Stimulated activated naive CD4-positive, alpha-beta T cell (primary cell): Measurements from ENCODE around the gene NTN3.
"Not testable (repeated sequence)": the region's sequence is repeated elsewhere in the genome, so short reads cannot be mapped to it uniquely, and the experiment has no call there.

ENCODE experiments used
- DNase-seq, 6 experiments: peaks; one replicate each; lab custom pipeline; 2025; lab: John Stamatoyannopoulos, UW

The NTN3 gene

GRCh38 chr16:2471016-2471652 lies at the start of gene NTN3:
TSS of gene NTN3 (plus strand) at chr16:2471297. CDS start at chr16:2471702, 405 bp downstream.
- no peak for DNase-seq

GRCh38 chr16:2422123-2422867 lies 48.8 kb upstream of the NTN3 start:
- no peak for DNase-seq

- no peak for DNase-seq
Measured at GRCh38 chr16:2424061-2425007, 46.8 kb upstream of the NTN3 start.

- DNase-seq: no peak
Measured at GRCh38 chr16:2425008-2425518, 46.0 kb upstream of the NTN3 start.

DNA sequence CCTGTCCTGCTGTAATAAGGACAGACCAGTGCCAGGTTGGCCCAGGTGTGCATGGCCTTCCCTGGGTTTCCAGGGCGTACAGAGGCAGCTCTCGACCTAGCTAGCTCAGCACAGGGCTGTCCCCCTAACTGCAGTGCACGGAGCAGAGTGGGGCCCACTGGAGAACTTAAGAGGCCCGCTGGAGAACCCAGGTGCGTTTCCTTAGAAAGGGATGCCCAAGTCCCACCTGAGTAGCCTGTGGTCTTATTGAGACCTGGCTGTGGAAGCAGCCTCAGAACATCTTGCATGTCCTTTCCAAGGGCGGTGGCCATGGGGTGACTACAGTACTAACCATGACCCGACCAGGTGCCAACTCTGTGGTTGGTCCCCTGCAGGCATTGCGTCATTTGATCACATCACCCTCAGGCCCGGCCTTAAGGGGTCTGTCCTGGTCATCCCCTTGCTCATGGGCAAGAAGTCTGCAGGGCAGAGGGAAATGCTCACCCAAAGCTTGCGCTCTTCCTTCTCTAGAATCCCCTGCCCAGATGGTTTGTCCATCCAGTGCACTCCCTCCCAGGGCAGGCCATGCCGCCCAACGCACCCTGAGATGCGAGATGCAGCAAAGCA lies 45.2 kb upstream of the NTN3 start:
- DNase-seq: no peak

- no peak for DNase-seq
Measured at GRCh38 chr16:2426941-2427361, 44.1 kb upstream of the NTN3 start.

DNA sequence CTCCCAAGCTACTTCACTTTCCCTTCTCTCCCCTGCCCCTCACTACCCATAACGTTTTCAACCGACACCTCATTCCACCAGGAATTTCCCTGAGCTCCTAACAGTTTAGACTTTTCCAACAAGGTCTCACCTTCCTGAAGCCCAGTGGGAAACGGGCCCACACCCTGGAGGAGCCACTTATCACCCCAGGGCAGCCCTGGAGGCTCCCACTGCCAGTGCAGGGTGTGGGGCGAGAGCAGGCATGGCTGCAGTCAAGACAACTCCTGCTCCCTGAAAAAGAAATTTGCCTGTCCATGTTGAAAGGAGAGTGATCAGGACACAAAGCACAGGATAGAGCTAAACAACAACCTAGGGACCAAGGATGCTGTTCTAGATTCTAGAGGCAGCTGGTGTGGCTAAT lies 43.6 kb upstream of the NTN3 start:
- DNase-seq: no peak

DNA sequence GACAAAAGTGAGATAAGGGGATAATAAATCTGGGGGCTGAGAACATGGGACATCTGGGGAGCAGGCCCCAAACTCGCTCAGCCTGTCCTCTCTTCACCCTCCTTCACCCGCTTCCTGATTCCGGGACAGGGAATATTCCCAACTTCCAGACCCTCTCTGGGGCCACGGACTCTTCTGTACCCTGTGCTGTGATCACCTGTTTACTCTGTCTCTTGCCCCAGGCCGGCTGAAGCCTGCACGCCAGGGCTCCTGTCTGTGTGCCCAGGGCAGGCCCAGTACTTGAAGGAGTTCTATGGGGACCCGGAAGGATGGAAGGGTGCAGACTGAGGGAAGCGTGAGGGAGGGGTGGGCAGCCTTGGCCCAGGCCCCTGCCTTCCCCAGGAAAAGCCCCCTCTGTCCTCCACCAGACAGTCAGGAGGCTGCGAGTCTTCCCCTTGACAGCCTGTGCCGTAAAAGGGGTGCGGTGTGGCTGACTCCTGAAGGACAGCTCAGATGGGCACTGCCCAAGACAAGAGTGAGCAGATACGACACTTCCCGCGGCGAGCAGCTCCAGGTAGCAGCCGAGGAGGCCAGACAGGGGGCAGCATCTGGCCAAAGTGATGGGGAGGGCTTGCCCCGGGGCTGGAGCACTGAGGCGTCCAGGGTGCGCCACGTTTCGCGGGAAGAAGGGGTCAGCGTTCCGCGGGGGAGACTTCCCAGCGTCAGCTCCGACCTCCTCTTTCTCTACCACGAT lies 42.9 kb upstream of the NTN3 start:
- DNase-seq: peak in 2 of 6 experiments; percentile 40 to 42

- DNase-seq: no peak
Measured at GRCh38 chr16:2428784-2429033, 42.4 kb upstream of the NTN3 start.

- peak; percentile 90 to 97 (median 96) for DNase-seq
Measured at GRCh38 chr16:2429034-2429770, 41.9 kb upstream of the NTN3 start, which contains the start of gene CCNF. TSS of gene CCNF (plus strand) at chr16:2429447. CDS start at chr16:2429482, 35 bp downstream.

- peak in 2 of 6 experiments; percentile 26 to 41 for DNase-seq
Measured at GRCh38 chr16:2429771-2430663, 41.1 kb upstream of the NTN3 start.

DNA sequence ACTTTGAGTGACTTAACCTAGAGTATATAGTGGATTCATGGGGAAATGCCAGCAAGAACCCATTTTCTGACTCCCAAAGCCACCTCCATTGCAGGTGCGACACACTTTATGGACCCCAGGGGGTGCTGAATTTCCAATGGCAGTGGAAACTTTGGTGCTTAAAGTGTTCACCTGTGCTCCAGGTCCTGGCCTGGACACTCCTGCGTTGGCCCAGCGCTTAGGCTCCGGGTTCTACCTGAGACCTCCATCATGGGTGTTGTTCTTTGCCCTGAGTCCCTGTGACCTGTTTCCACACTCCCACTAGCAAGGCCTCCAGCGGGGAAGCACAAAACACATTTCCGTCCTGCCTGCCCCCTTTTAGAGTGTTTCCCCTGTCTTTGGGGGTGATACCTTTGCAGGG lies 38.8 kb upstream of the NTN3 start:
- no peak for DNase-seq

DNA sequence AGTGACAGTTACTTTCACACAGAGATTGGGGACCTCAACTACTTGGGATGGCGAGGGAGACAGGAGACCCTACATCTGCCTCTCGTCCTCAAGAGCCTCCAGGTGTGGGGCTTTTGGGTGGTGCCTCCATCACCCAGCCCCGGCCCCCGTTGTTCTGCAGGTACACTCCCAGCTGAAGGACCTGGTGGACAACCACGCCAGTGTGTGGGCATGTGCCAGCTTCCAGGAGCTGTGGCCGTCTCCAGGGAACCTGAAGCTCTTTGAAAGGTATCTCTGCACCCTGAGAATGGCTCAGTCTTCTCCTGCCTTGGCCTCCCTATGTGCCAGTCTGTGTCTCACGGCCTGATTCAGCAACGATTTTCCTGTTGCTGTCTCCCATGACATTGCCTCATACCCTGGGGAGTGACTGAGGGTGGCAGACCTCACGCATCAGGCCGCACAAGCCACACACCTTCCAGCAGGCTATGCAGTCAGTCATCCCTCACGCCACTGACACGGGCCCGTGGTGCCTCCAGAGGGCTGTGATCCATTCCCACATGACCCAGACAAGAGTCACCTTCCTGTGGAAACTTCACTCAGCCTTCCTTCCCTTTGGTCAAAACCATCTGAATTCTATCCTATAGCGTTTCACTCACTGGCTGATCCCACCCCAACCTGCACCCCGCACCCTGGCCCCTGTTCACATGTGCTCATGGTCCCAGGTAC lies 38.1 kb upstream of the NTN3 start:
- no peak for DNase-seq

GRCh38 chr16:2435236-2435635 lies 35.9 kb upstream of the NTN3 start:
- not testable (repeated sequence) for DNase-seq

GRCh38 chr16:2436110-2436509 lies 35.0 kb upstream of the NTN3 start:
- no peak for DNase-seq

DNA sequence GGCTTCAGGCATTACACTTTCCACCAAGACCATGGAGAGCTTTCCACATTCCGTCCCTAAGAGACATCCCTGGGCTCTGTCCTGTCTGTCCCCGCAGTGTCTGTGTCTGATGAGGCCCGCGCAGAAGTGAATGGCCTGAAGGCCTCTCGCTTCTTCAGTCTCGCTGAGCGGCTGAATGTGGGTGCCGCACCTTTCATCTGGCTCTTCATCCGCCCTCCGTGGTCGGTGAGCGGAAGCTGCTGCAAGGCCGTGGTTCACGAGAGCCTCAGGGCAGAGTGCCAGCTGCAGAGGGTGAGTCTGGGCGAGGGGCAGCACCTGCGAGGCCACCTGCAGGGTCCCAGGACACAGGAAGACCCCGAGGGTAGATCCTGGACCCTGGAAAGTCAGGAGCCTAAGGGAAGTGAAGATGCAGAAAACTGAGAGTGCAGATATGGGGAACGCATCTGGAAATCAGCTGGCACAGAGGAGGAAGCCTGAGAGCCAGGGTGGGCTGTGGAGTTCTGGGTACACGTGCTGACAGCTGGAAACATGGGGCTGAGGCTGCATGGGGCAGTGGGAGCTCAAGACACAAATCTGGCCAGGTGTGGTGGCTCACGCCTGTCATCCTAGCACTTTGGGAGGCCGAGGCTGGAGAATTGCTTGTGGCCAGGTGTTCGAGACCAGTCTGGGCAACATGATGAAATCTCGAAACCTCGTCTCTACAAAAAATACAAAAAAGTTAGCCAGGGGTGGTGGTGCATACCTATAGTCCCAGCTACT lies 33.9 kb upstream of the NTN3 start:
- no peak for DNase-seq

DNA sequence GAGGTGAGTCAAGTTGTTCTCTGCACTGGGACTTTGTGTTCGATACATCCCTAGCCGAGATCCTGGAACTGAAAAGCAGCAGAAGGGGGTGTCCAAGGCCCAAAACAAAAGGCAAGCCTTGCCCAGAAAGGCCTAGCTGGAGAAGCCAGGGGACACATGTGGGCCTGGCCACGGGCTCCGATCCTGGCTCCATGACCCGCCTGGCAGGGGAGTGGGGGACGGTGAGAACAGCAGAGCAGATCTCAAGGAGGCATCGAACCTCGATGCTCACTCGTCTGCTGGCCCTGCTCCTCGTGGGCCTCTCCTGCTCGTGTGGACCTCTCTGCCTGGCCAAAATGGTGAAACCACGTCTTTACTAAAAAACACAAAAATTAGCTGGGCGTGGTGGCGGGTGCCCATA lies 33.0 kb upstream of the NTN3 start:
- DNase-seq: no peak

GRCh38 chr16:2439598-2439997 lies 31.5 kb upstream of the NTN3 start:
- no peak for DNase-seq
